Activated CD4-positive, alpha-beta memory T cell treated with anti-CD3 and anti-CD28 coated beads for 36 hours (primary cell): ENCODE data around the gene HIGD2A. TPM values are rescaled to one million over a fixed set of nuclear protein-coding genes. Genes with fewer than 3 reads are reported as not detected.

ENCODE experiments used
- CTCF ChIA-PET: fragments of 350-600 bp; sonication (Branson Sonifier 250); formaldehyde crosslinking; loops from one replicate; lab custom pipeline; 2021; ENCODE audit warnings: antibody characterized with exemption, inconsistent platforms; lab: Charles Lee
- POLR2A ChIA-PET: fragments of 350-600 bp; sonication (Branson Sonifier 250); formaldehyde crosslinking; loops from one replicate; lab custom pipeline; 2021; ENCODE audit warnings: antibody characterized with exemption; lab: Charles Lee
- DNase-seq: peaks from one replicate; pipeline ENCODE4 v3.0.0-alpha.2; 2020
- H3K27ac Mint-ChIP-seq: one replicate; pipeline ENCODE4 v1.8.0; 2021; ENCODE audit warnings: mixed read lengths
- H3K27me3 Mint-ChIP-seq: one replicate; pipeline ENCODE4 v1.8.0; 2021; ENCODE audit warnings: mixed read lengths
- H3K36me3 Mint-ChIP-seq: one replicate; pipeline ENCODE4 v1.8.0; 2021; ENCODE audit warnings: mixed read lengths
- H3K4me1 Mint-ChIP-seq: one replicate; pipeline ENCODE4 v1.8.0; 2021; ENCODE audit warnings: low read depth, mixed read lengths
- H3K4me3 Mint-ChIP-seq: one replicate; pipeline ENCODE4 v1.8.0; 2021; ENCODE audit warnings: mild to moderate bottlenecking, mixed read lengths
- H3K9me3 Mint-ChIP-seq: one replicate; pipeline ENCODE4 v1.8.0; 2021; ENCODE audit warnings: mixed read lengths
- intact Hi-C: fragments of 100-400 bp; cut with micrococcal nuclease; formaldehyde crosslinking; loops from one replicate; pipeline ENCODE4 v1.15.1; 2023
- total RNA-seq, 2 experiments: library from RNA; stranded (reverse); gene quantifications; one replicate each; pipeline ENCODE4 v1.2.3, GENCODE V29; 2021

The HIGD2A gene
- total RNA-seq, 2 experiments from 2014 or later, result 112 to 119 TPM

- Mint-ChIP-seq H3K27me3 (no peaks in the 10 kb centered on the region), H3K36me3 (peaks cover 47% of the 10 kb centered on the region), H3K4me3 (peak overlapping the region; percentile 99), H3K9me3 (no peaks in the 10 kb centered on the region), H3K4me1 (peaks cover 27% of the 10 kb centered on the region), H3K27ac (peak overlapping the region; percentile 98)
- CTCF ChIA-PET, result interaction anchor here (1.3 kb wide), 1 partner anchor 60 kb away, joined by 3 read pairs; the partner anchor contains the start of gene FAF2
- POLR2A ChIA-PET, result interaction anchor here (0.7 to 1.6 kb wide), 5 partner anchors 8 to 60 kb away, joined by 3 to 6 read pairs (median 4); partner anchors contain the start of gene FAF2
- DNase-seq, result peak; percentile 15
- intact Hi-C loops, result loop anchor here (1.0 to 10.0 kb wide), 6 partner anchors 27 to 964 kb away; partner anchors contain the start of genes HRH2, KIAA1191, LMAN2 and SIMC1
Measured at GRCh38 chr5:176388003-176388443, 528 bp upstream of the HIGD2A start.

- H3K4me3 Mint-ChIP-seq, result peak overlapping the region; percentile 99
- no peaks in the 10 kb centered on the region for H3K9me3 Mint-ChIP-seq
- POLR2A ChIA-PET, result interaction anchor here (1.2 to 1.6 kb wide), 3 partner anchors 29 to 148 kb away, joined by 3 to 7 read pairs (median 6); partner anchors contain the start of genes FAF2 and RNF44
- H3K36me3 Mint-ChIP-seq, result peaks cover 39% of the 10 kb centered on the region
- peaks cover 27% of the 10 kb centered on the region for H3K4me1 Mint-ChIP-seq
- H3K27me3 Mint-ChIP-seq, result no peaks in the 10 kb centered on the region
- no peak for DNase-seq
- intact Hi-C loops, result loop anchor here (1.0 to 10.0 kb wide), 9 partner anchors 24 to 963 kb away; partner anchors contain the start of genes ARL10, CLTB, FAF2 and HRH2
- CTCF ChIA-PET, result interaction anchor here (0.5 kb wide), 1 partner anchor 239 kb away, joined by 4 read pairs; no protein-coding TSS in a partner anchor
- H3K27ac Mint-ChIP-seq, result peak overlapping the region; percentile 98
Measured at GRCh38 chr5:176389135-176390123, 878 bp downstream of the HIGD2A start.

GRCh38 chr5:176391479-176391878 is 2.9 kb downstream of the HIGD2A start:
- POLR2A ChIA-PET, result no interaction called here

GRCh38 chr5:176391999-176392398 is 3.4 kb downstream of the HIGD2A start:
- Mint-ChIP-seq H3K9me3 (no peaks in the 10 kb centered on the region), H3K4me3 (no peak overlapping the region), H3K27me3 (no peaks in the 10 kb centered on the region), H3K36me3 (peaks cover 17% of the 10 kb centered on the region), H3K27ac (no peak overlapping the region), H3K4me1 (peaks cover 8% of the 10 kb centered on the region)
- intact Hi-C loops, result no loop called here
- POLR2A ChIA-PET, result no interaction called here
- no peak for DNase-seq
- CTCF ChIA-PET, result no interaction called here

More at GRCh38 chr5:176391479-176391878, 2.9 kb downstream of the HIGD2A start:
- H3K27me3 Mint-ChIP-seq, result no peaks in the 10 kb centered on the region
- H3K27ac Mint-ChIP-seq, result no peak overlapping the region
- intact Hi-C loops, result no loop called here
- no peak for DNase-seq
- H3K4me3 Mint-ChIP-seq, result no peak overlapping the region
- H3K9me3 Mint-ChIP-seq, result no peaks in the 10 kb centered on the region
- CTCF ChIA-PET, result no interaction called here
- peaks cover 13% of the 10 kb centered on the region for H3K4me1 Mint-ChIP-seq
- peaks cover 21% of the 10 kb centered on the region for H3K36me3 Mint-ChIP-seq

GRCh38 chr5:176392526-176392925 is 4.0 kb downstream of the HIGD2A start:
- Mint-ChIP-seq H3K4me3 (no peak overlapping the region), H3K36me3 (peaks cover 12% of the 10 kb centered on the region), H3K27ac (no peak overlapping the region), H3K4me1 (peaks cover 4% of the 10 kb centered on the region), H3K27me3 (no peaks in the 10 kb centered on the region), H3K9me3 (no peaks in the 10 kb centered on the region)
- DNase-seq, result no peak
- POLR2A ChIA-PET, result no interaction called here
- intact Hi-C loops, result no loop called here
- CTCF ChIA-PET, result interaction anchor here (0.6 kb wide), 1 partner anchor 50 kb away, joined by 3 read pairs; no protein-coding TSS in a partner anchor

GRCh38 chr5:176394096-176394495 is 5.5 kb downstream of the HIGD2A start:
- H3K4me3 Mint-ChIP-seq, result no peak overlapping the region
- peaks cover 8% of the 10 kb centered on the region for H3K36me3 Mint-ChIP-seq
- intact Hi-C loops, result no loop called here
- no peak overlapping the region for H3K27ac Mint-ChIP-seq
- no peaks in the 10 kb centered on the region for H3K9me3 Mint-ChIP-seq
- POLR2A ChIA-PET, result no interaction called here
- no peak for DNase-seq
- CTCF ChIA-PET, result no interaction called here
- no peaks in the 10 kb centered on the region for H3K27me3 Mint-ChIP-seq
- peaks cover 4% of the 10 kb centered on the region for H3K4me1 Mint-ChIP-seq

GRCh38 chr5:176394881-176395675 is 6.5 kb downstream of the HIGD2A start:
- peaks cover 6% of the 10 kb centered on the region for H3K36me3 Mint-ChIP-seq
- no peaks in the 10 kb centered on the region for H3K27me3 Mint-ChIP-seq
- no peak for DNase-seq
- H3K4me1 Mint-ChIP-seq, result no peaks in the 10 kb centered on the region
- ChIA-PET POLR2A (no interaction called here), CTCF (no interaction called here)
- H3K4me3 Mint-ChIP-seq, result no peak overlapping the region
- no peak overlapping the region for H3K27ac Mint-ChIP-seq
- H3K9me3 Mint-ChIP-seq, result no peaks in the 10 kb centered on the region
- intact Hi-C loops, result no loop called here

- H3K27me3 Mint-ChIP-seq, result no peaks in the 10 kb centered on the region
- H3K4me3 Mint-ChIP-seq, result no peak overlapping the region
- DNase-seq, result no peak
- no peak overlapping the region for H3K27ac Mint-ChIP-seq
- CTCF ChIA-PET, result no interaction called here
- POLR2A ChIA-PET, result no interaction called here
- H3K9me3 Mint-ChIP-seq, result no peaks in the 10 kb centered on the region
- H3K4me1 Mint-ChIP-seq, result no peaks in the 10 kb centered on the region
- H3K36me3 Mint-ChIP-seq, result peaks cover 6% of the 10 kb centered on the region
- intact Hi-C loops, result no loop called here
Measured at GRCh38 chr5:176396330-176396729, 7.8 kb downstream of the HIGD2A start.

- intact Hi-C loops, result no loop called here
- POLR2A ChIA-PET, result no interaction called here
- no peak overlapping the region for H3K27ac Mint-ChIP-seq
- H3K4me1 Mint-ChIP-seq, result no peaks in the 10 kb centered on the region
- no peak for DNase-seq
- H3K4me3 Mint-ChIP-seq, result no peak overlapping the region
- H3K27me3 Mint-ChIP-seq, result no peaks in the 10 kb centered on the region
- H3K36me3 Mint-ChIP-seq, result peaks cover 3% of the 10 kb centered on the region
- CTCF ChIA-PET, result no interaction called here
- no peaks in the 10 kb centered on the region for H3K9me3 Mint-ChIP-seq
Measured at GRCh38 chr5:176397736-176398420, 9.3 kb downstream of the HIGD2A start.

GRCh38 chr5:176400382-176401156 is 12.0 kb downstream of the HIGD2A start:
- no peak for DNase-seq
- intact Hi-C loops, result no loop called here
- ChIA-PET CTCF (interaction anchor here (1.3 kb wide), 1 partner anchor 196 kb away, joined by 3 read pairs; no protein-coding TSS in a partner anchor), POLR2A (no interaction called here)
- no peaks in the 10 kb centered on the region for H3K9me3 Mint-ChIP-seq
- no peaks in the 10 kb centered on the region for H3K4me1 Mint-ChIP-seq
- no peak overlapping the region for H3K4me3 Mint-ChIP-seq
- H3K36me3 Mint-ChIP-seq, result peaks cover 3% of the 10 kb centered on the region
- H3K27me3 Mint-ChIP-seq, result no peaks in the 10 kb centered on the region
- H3K27ac Mint-ChIP-seq, result no peak overlapping the region
